Esophagus muscularis mucosa (tissue), 4 donors: ENCODE results near the gene CARMIL3.

Experiments used
- EP300 ChIP-seq: sonication (generic); formaldehyde crosslinking; IDR thresholded peaks from one replicate; pipeline ENCODE4 v1.6.1; 2017; ENCODE audit warnings: antibody characterized with exemption
- POLR2A ChIP-seq: fragments of 450-650 bp; IDR thresholded peaks from one replicate; pipeline ENCODE4 v1.6.1; 2017; ENCODE audit warnings: antibody characterized with exemption, moderate library complexity, mild to moderate bottlenecking, low read depth
- POLR2AphosphoS5 ChIP-seq, 2 donors: sonication (generic); formaldehyde crosslinking; IDR thresholded peaks; one replicate each; pipeline ENCODE4 v1.6.1; 2017; ENCODE audit warnings: antibody characterized with exemption in 2 of 2
- TF ChIP-seq, protein P1 (sequence below), 3 experiments: fragments of 200-600 bp in 2 of 3; fragments of 450-650 bp in 1 of 3; sonication (generic) in 2 of 3; IDR thresholded peaks; one replicate each; pipeline ENCODE4 v1.5.1; 2017 to 2019; ENCODE audit warnings: antibody characterized with exemption in 3 of 3, mild to moderate bottlenecking in 2 of 3, moderate library complexity in 1 of 3

- TF ChIP-seq, protein P1, sequence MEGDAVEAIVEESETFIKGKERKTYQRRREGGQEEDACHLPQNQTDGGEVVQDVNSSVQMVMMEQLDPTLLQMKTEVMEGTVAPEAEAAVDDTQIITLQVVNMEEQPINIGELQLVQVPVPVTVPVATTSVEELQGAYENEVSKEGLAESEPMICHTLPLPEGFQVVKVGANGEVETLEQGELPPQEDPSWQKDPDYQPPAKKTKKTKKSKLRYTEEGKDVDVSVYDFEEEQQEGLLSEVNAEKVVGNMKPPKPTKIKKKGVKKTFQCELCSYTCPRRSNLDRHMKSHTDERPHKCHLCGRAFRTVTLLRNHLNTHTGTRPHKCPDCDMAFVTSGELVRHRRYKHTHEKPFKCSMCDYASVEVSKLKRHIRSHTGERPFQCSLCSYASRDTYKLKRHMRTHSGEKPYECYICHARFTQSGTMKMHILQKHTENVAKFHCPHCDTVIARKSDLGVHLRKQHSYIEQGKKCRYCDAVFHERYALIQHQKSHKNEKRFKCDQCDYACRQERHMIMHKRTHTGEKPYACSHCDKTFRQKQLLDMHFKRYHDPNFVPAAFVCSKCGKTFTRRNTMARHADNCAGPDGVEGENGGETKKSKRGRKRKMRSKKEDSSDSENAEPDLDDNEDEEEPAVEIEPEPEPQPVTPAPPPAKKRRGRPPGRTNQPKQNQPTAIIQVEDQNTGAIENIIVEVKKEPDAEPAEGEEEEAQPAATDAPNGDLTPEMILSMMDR (IDR thresholded peaks at IDR 0.05), result peak in 1 of 3 experiments; percentile 9
- TF ChIP-seq POLR2A, result peak; percentile 29
- peak; percentile 75 for TF ChIP-seq EP300
- peak; percentile 78 to 91 for TF ChIP-seq POLR2AphosphoS5 (IDR thresholded peaks at IDR 0.05)
These were observed 63.0 kb downstream of the CARMIL3 start, which contains the start of the genes DCAF11 and NRL for GRCh38 chr14:24114532-24115421.
